CD14-positive monocyte (primary cell): ENCODE results near the gene RNF223. TPM values are rescaled to one million over a fixed set of nuclear protein-coding genes. Genes with fewer than 3 reads are reported as not detected.

Experiments used
- DNase-seq, 3 donors: peaks; one replicate each; pipeline ENCODE4 v3.0.0-alpha.2; 2011 to 2022
- H2AFZ ChIP-seq: 2 replicates; pipeline ENCODE4 v1.6.0; 2012; ENCODE audit warnings: mild to moderate bottlenecking, low read depth, low read length, inconsistent platforms; ENCODE audit not compliant: insufficient read depth, poor library complexity, severe bottlenecking
- H3K27ac ChIP-seq, 2 donors: 1 replicate in 1 of 2; 2 replicates in 1 of 2; pipeline ENCODE4 v1.5.1; 2012 to 2013; ENCODE audit warnings: low read length in 2 of 2, control low read depth in 1 of 2, inconsistent platforms in 1 of 2, low read depth in 1 of 2, mild to moderate bottlenecking in 1 of 2
- H3K27me3 ChIP-seq, 2 donors: one replicate each; pipeline versions ENCODE4 v1.6.0 to v1.6.1; 2011 to 2013; ENCODE audit warnings: low read length in 2 of 2; ENCODE audit not compliant: control insufficient read depth in 2 of 2, insufficient read depth in 2 of 2
- H3K36me3 ChIP-seq, 2 donors: replicated peaks in 1 of 2; 1 replicate in 1 of 2; 2 replicates in 1 of 2; pipeline versions ENCODE4 v1.5.1 to v1.6.1; 2012 to 2013; ENCODE audit warnings: low read length in 2 of 2, control low read depth in 1 of 2, inconsistent platforms in 1 of 2, mild to moderate bottlenecking in 1 of 2; ENCODE audit not compliant: insufficient read depth in 2 of 2, control insufficient read depth in 1 of 2
- H3K4me1 ChIP-seq, 2 donors: 1 replicate in 1 of 2; 2 replicates in 1 of 2; pipeline versions ENCODE4 v1.5.1 to v1.6.1; 2012 to 2013; ENCODE audit warnings: low read length in 2 of 2, control low read depth in 1 of 2, inconsistent platforms in 1 of 2, mild to moderate bottlenecking in 1 of 2, moderate library complexity in 1 of 2; ENCODE audit not compliant: insufficient read depth in 2 of 2, control insufficient read depth in 1 of 2
- H3K4me2 ChIP-seq: replicated peaks from 2 replicates; pipeline ENCODE3; 2012; ENCODE audit warnings: low read length, moderate library complexity, mild to moderate bottlenecking; ENCODE audit not compliant: poor library complexity, severe bottlenecking; ENCODE audit errors: extremely low read depth
- H3K4me3 ChIP-seq, 3 experiments: fragments of 200-600 bp in 1 of 3; sonication (generic) in 1 of 3; replicated peaks in 1 of 3; 1 replicate in 2 of 3; 2 replicates in 1 of 3; pipeline ENCODE4 v1.5.1; 2011 to 2013; ENCODE audit warnings: low read length in 3 of 3, mild to moderate bottlenecking in 3 of 3, control low read depth in 2 of 3, low read depth in 2 of 3, inconsistent platforms in 1 of 3, moderate library complexity in 1 of 3
- H3K79me2 ChIP-seq: 2 replicates; pipeline ENCODE4 v1.6.0; 2012; ENCODE audit warnings: mild to moderate bottlenecking, control low read depth, inconsistent platforms, low read length, moderate library complexity; ENCODE audit not compliant: insufficient read depth
- H3K9ac ChIP-seq: 2 replicates; pipeline ENCODE4 v1.6.0; 2017; ENCODE audit warnings: low read length, mild to moderate bottlenecking; ENCODE audit not compliant: insufficient read depth, poor library complexity, severe bottlenecking
- H3K9me3 ChIP-seq, 2 donors: replicated peaks in 1 of 2; 1 replicate in 1 of 2; 2 replicates in 1 of 2; pipeline versions ENCODE4 v1.5.1 to v1.6.1; 2012 to 2013; ENCODE audit warnings: low read length in 2 of 2, control low read depth in 1 of 2; ENCODE audit not compliant: control insufficient read depth in 1 of 2, insufficient read depth in 1 of 2
- H4K20me1 ChIP-seq: 2 replicates; pipeline ENCODE4 v1.6.0; 2012; ENCODE audit warnings: mild to moderate bottlenecking, low read length, control low read depth, moderate library complexity; ENCODE audit not compliant: insufficient read depth
- H3K27ac Mint-ChIP-seq, 7 donors: one replicate each; pipeline ENCODE4 v1.8.0; 2020; ENCODE audit warnings: mild to moderate bottlenecking in 7 of 7, mixed read lengths in 7 of 7, moderate library complexity in 6 of 7, inconsistent platforms in 2 of 7
- H3K27me3 Mint-ChIP-seq, 3 donors: one replicate each; pipeline ENCODE4 v1.8.0; 2021 to 2022; ENCODE audit warnings: low read depth in 3 of 3, mild to moderate bottlenecking in 3 of 3, mixed read lengths in 3 of 3, moderate library complexity in 3 of 3, inconsistent platforms in 1 of 3
- H3K36me3 Mint-ChIP-seq, 2 donors: one replicate each; pipeline ENCODE4 v1.8.0; 2020; ENCODE audit warnings: mixed read lengths in 2 of 2, inconsistent platforms in 1 of 2, mild to moderate bottlenecking in 1 of 2
- H3K4me1 Mint-ChIP-seq: one replicate; pipeline ENCODE4 v1.8.0; 2020; ENCODE audit warnings: mild to moderate bottlenecking, mixed read lengths
- H3K4me3 Mint-ChIP-seq, 2 donors: one replicate each; pipeline ENCODE4 v1.8.0; 2020; ENCODE audit warnings: mild to moderate bottlenecking in 2 of 2, mixed read lengths in 2 of 2, moderate library complexity in 1 of 2
- H3K9me3 Mint-ChIP-seq, 7 donors: one replicate each; pipeline ENCODE4 v1.8.0; 2020 to 2022; ENCODE audit warnings: mixed read lengths in 7 of 7, mild to moderate bottlenecking in 6 of 7, moderate library complexity in 6 of 7, inconsistent platforms in 2 of 7
- CTCF ChIP-seq: fragments of 200-600 bp; IDR thresholded peaks from one replicate; pipeline ENCODE4 v1.8.0; 2022; ENCODE audit warnings: antibody characterized with exemption, mild to moderate bottlenecking
- WGBS: methylation state at CpG from one replicate; pipeline ENCODE4 v1.1.5; 2013; ENCODE audit warnings: missing lambda C conversion rate; ENCODE audit not compliant: insufficient coverage; 5-methylcytosine and 5-hydroxymethylcytosine counted together
- intact Hi-C, 2 donors: fragments of 100-400 bp; cut with micrococcal nuclease; formaldehyde crosslinking; loops; one replicate each; pipeline versions ENCODE4 v1.15.0 to v1.15.1; 2023
- polyA plus RNA-seq, 3 donors: library from polyadenylated mRNA; depleted of rRNA in 1 of 3; unstranded in 2 of 3; stranded (reverse) in 1 of 3; fragments of 300-500 nt in 2 of 3; fragments of >200 nt in 1 of 3; fragmentation: Illumina TruSeq in 2 of 3; gene quantifications; 1 replicate in 2 of 3; 2 replicates in 1 of 3; pipeline ENCODE4 v1.2.3, GENCODE V29; 2012 to 2021

RNF223 gene
- polyA plus RNA-seq, 3 donors = not detected

DNA sequence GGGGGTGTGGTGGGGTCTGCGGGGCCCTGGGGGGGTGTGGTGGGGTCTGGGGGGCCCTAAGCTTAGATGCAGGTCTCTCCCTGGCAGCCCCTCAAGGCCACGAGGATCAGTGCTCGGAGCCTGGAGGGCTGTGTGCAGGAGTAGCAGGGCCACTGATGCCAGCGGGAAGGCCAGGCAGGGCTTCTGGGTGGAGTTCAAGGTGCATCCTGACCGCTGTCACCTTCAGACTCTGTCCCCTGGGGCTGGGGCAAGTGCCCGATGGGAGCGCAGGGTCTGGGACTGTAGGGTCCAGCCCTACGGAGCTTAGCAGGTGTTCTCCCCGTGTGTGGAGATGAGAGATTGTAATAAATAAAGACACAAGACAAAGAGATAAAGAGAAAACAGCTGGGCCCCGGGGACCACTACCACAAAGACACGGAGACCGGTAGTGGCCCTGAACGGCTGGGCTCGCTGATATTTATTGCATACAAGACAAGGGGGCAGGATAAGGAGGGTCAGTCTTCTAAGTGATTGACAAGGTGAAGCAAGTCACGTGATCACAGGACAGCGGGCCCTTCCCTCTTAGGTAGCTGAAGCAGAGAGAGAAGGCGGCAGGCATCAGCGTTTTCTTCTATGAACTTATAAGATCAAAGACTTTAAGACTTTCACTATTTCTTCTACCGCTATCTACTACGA lies 8.7 kb downstream of the RNF223 start:
- peaks cover 14% of the 10 kb centered on the region for H3K4me1 Mint-ChIP-seq
- peaks cover 4 to 57% of the 10 kb centered on the region in 2 donors for H3K27me3 ChIP-seq

More for the DNA sequence above, 8.7 kb downstream of the RNF223 start:
- peaks cover 51 to 81% (median 64%) of the 10 kb centered on the region in 3 donors for H3K27me3 Mint-ChIP-seq
- H3K9me3 Mint-ChIP-seq = peaks cover 0 to 8% (median 2%) of the 10 kb centered on the region in 7 donors
- H3K36me3 Mint-ChIP-seq = peaks cover 0 to 2% of the 10 kb centered on the region in 2 donors
- Histone ChIP-seq H2AFZ (no peak overlapping the region), H3K4me1 (peaks cover 19 to 31% of the 10 kb centered on the region in 2 donors), H3K79me2 (no peaks in the 10 kb centered on the region), H4K20me1 (no peaks in the 10 kb centered on the region), H3K27ac (no peak overlapping the region), H3K36me3 (no peaks in the 10 kb centered on the region), H3K4me2 (no peak overlapping the region), H3K9me3 (peaks cover 0 to 3% of the 10 kb centered on the region in 2 donors), H3K4me3 (no peak overlapping the region), H3K9ac (no peak overlapping the region)
- no peak for TF ChIP-seq CTCF
- no peak for DNase-seq
- H3K27ac Mint-ChIP-seq = peak overlapping the region in 4 of 7 donors; percentile 9 to 69 (median 62)
- intact Hi-C loops = loop anchor here in 1 of 2 donors (5.0 to 10.0 kb wide), 2 partner anchors 33 to 81 kb away; partner anchors contain the start of gene PERM1
- 81% methylated on average over 8 of the region's 20 CpGs for WGBS
- peak overlapping the region in 1 of 2 donors; percentile 52 for H3K4me3 Mint-ChIP-seq
